ENCODE results near the gene ABHD2.

DNA sequence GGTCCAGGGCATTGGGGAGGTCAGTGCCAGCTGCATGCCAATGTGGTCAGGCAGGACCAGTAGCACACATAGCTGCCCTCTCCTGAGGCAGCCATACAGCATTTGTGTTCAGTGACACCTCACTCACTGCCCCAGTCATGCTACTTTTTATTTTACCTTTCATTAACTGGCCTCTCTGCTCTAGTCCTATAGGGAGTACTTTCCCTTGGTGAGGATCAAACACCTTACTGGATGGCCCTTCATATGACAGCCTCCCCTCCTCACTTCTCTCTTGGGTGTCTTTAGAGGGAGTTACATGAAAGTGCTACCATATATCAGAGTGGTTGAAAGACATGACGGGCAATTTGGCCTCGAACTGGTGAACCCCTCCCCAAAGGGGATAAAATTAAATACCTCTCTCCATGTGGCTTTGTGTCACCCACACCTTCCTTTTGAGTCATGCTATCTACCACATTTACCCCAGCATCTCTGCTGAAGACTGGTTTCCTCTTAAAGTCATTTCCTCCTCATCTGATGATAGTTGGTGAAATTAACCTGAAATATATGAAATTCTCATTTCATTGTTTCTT, 115.5 kb downstream of the ABHD2 start:
- TF ChIP-seq CTCF (IDR thresholded peaks at IDR 0.05) (no peak), ZFX (IDR thresholded peaks at IDR 0.05; ENCODE audit: borderline replicate concordance) (no peak)

Measured in 22Rv1 (cell line).